ENCODE measurements around the gene HSPA4. TPM values are rescaled to one million over a fixed set of nuclear protein-coding genes. Genes with fewer than 3 reads are reported as not detected.

Gene HSPA4
- total RNA-seq, 1 donor from 2014 or later, result 96.6 TPM

- TF ChIP-seq CTCF (IDR thresholded peaks at IDR 0.05; ENCODE audit: partially characterized antibody, unreplicated experiment), result no peak
- H3K4me3 Mint-ChIP-seq (ENCODE audit: unreplicated experiment), result peak overlapping the region; percentile 89
- peaks cover 6% of the 10 kb centered on the region for H3K27me3 Mint-ChIP-seq (ENCODE audit: unreplicated experiment)
- no peaks in the 10 kb centered on the region for H3K36me3 Mint-ChIP-seq (ENCODE audit: unreplicated experiment)
- DNase-seq, result no peak
- peaks cover 7% of the 10 kb centered on the region for H3K9me3 Mint-ChIP-seq (ENCODE audit: unreplicated experiment)
- H3K4me1 Mint-ChIP-seq (ENCODE audit: low read depth, unreplicated experiment), result peaks cover 7% of the 10 kb centered on the region
- H3K27ac Mint-ChIP-seq (ENCODE audit: unreplicated experiment), result peak overlapping the region; percentile 92
These were observed 1.3 kb upstream of the HSPA4 start for GRCh38 chr5:133050521-133050920.

GRCh38 chr5:133051061-133051541 lies 712 bp upstream of the HSPA4 start:
- Mint-ChIP-seq H3K9me3 (ENCODE audit: unreplicated experiment) (peaks cover 7% of the 10 kb centered on the region), H3K4me3 (ENCODE audit: unreplicated experiment) (peak overlapping the region; percentile 89), H3K4me1 (ENCODE audit: low read depth, unreplicated experiment) (peaks cover 7% of the 10 kb centered on the region), H3K36me3 (ENCODE audit: unreplicated experiment) (no peaks in the 10 kb centered on the region), H3K27me3 (ENCODE audit: unreplicated experiment) (peaks cover 6% of the 10 kb centered on the region), H3K27ac (ENCODE audit: unreplicated experiment) (peak overlapping the region; percentile 92)
- TF ChIP-seq CTCF (IDR thresholded peaks at IDR 0.05; ENCODE audit: partially characterized antibody, unreplicated experiment), result no peak
- no peak for DNase-seq

- Mint-ChIP-seq H3K4me3 (ENCODE audit: unreplicated experiment) (peak overlapping the region; percentile 89), H3K9me3 (ENCODE audit: unreplicated experiment) (peaks cover 6% of the 10 kb centered on the region)
- TF ChIP-seq CTCF (IDR thresholded peaks at IDR 0.05; ENCODE audit: partially characterized antibody, unreplicated experiment), result no peak
These were observed 733 bp downstream of the HSPA4 start for GRCh38 chr5:133052317-133053175.

GRCh38 chr5:133053448-133053847 lies 1.6 kb downstream of the HSPA4 start:
- Mint-ChIP-seq H3K36me3 (ENCODE audit: unreplicated experiment) (no peaks in the 10 kb centered on the region), H3K27me3 (ENCODE audit: unreplicated experiment) (peaks cover 6% of the 10 kb centered on the region), H3K9me3 (ENCODE audit: unreplicated experiment) (peaks cover 6% of the 10 kb centered on the region), H3K4me1 (ENCODE audit: low read depth, unreplicated experiment) (peaks cover 7% of the 10 kb centered on the region), H3K27ac (ENCODE audit: unreplicated experiment) (no peak overlapping the region), H3K4me3 (ENCODE audit: unreplicated experiment) (peak overlapping the region; percentile 89)
- DNase-seq, result no peak
- no peak for TF ChIP-seq CTCF (IDR thresholded peaks at IDR 0.05; ENCODE audit: partially characterized antibody, unreplicated experiment)

More at GRCh38 chr5:133052317-133053175, 733 bp downstream of the HSPA4 start:
- Mint-ChIP-seq H3K27ac (ENCODE audit: unreplicated experiment) (peak overlapping the region; percentile 86), H3K36me3 (ENCODE audit: unreplicated experiment) (no peaks in the 10 kb centered on the region), H3K4me1 (ENCODE audit: low read depth, unreplicated experiment) (peaks cover 7% of the 10 kb centered on the region), H3K27me3 (ENCODE audit: unreplicated experiment) (peaks cover 6% of the 10 kb centered on the region)
- peak; percentile 75 for DNase-seq
